Spleen (tissue), 7 donors: Measurements from ENCODE around the gene CDC42BPG.

Experiments
- POLR2A ChIP-seq, 3 donors: fragments of 450-650 bp; IDR thresholded peaks; one replicate each; pipeline ENCODE4 v1.5.1; 2017; ENCODE audit warnings: antibody characterized with exemption in 3 of 3, mild to moderate bottlenecking in 1 of 3
- TF ChIP-seq, protein P1 (sequence below), 11 experiments: fragments of 200-600 bp in 7 of 11; fragments of 450-650 bp in 4 of 11; sonication (generic) in 4 of 11; IDR thresholded peaks in 8 of 11; conservative IDR thresholded peaks in 3 of 11; 1 replicate in 7 of 11; 2 replicates in 4 of 11; pipeline versions ENCODE4 v1.4.0 to v1.8.0; 2016 to 2021; ENCODE audit warnings: antibody characterized with exemption in 11 of 11, inconsistent platforms in 4 of 11, mild to moderate bottlenecking in 1 of 11
- donor health status: DM: no; HTN: no; CAD: no; lungs with moderate emphysema.
- donor health status: DM: no; HTN: no; CAD: no.
- donor health status: DM: no; HTN: no; CAD: no.

DNA sequence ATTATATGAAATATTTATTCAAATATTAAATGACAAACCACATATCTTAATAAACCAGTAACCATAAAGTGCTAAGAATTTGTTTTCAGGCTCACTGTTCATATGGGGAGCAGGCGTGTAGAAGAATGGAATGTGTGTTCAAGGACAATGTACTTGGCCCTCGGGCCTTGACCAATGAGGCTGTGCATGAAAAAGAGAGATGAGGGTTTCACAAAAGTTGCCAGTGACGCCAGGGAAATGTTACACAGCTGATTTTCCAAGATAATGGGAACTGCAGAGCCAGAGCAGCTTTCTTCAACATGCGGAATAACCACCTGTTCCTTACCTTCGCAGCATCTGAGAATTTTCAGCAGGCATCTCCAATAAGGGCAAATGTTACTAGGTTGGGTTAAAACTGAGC is 70.3 kb downstream of the CDC42BPG start:
- no peak for TF ChIP-seq POLR2A (IDR thresholded peaks at IDR 0.05)
- TF ChIP-seq, protein P1, sequence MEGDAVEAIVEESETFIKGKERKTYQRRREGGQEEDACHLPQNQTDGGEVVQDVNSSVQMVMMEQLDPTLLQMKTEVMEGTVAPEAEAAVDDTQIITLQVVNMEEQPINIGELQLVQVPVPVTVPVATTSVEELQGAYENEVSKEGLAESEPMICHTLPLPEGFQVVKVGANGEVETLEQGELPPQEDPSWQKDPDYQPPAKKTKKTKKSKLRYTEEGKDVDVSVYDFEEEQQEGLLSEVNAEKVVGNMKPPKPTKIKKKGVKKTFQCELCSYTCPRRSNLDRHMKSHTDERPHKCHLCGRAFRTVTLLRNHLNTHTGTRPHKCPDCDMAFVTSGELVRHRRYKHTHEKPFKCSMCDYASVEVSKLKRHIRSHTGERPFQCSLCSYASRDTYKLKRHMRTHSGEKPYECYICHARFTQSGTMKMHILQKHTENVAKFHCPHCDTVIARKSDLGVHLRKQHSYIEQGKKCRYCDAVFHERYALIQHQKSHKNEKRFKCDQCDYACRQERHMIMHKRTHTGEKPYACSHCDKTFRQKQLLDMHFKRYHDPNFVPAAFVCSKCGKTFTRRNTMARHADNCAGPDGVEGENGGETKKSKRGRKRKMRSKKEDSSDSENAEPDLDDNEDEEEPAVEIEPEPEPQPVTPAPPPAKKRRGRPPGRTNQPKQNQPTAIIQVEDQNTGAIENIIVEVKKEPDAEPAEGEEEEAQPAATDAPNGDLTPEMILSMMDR (IDR thresholded peaks at IDR 0.05 in 8 of 11, conservative IDR thresholded peaks at IDR 0.05 in 3 of 11) = no peak
